HepG2 (cell line): ENCODE data around the gene SFXN2. TPM values are rescaled to one million over a fixed set of nuclear protein-coding genes. Genes with fewer than 3 reads are reported as not detected.

ENCODE experiments used
- ATAC-seq: fragments of 200-7000 bp; cut with Tn5 transposase; 3 replicates; pipeline ENCODE4 v1.9.1; 2020; ENCODE audit warnings: mild to moderate bottlenecking, moderate library complexity
- BruUV-seq: library from RNA; stranded (reverse); fragments of 400-500 nt; replicated peaks from 2 replicates; lab custom pipeline; 2021; lab: Mats Ljungman, UMichigan
- CTCF ChIA-PET: fragments of 300-600 bp; formaldehyde crosslinking; extraction: SDS; loops from one replicate; lab custom pipeline; 2021; ENCODE audit warnings: low total read pairs, inconsistent platforms, low intra/inter-chr PET ratio; lab: Yijun Ruan, JAX
- POLR2A ChIA-PET: fragments of 350-600 bp; sonication (Branson Sonifier 250); formaldehyde crosslinking; loops from one replicate; lab custom pipeline; 2020; ENCODE audit warnings: antibody characterized with exemption, inconsistent platforms; lab: Yijun Ruan, JAX
- DNase-seq: peaks from one replicate; pipeline ENCODE4 v3.0.0-alpha.2; 2015; ENCODE audit warnings: low spot score
- FAIRE-seq: peaks from 3 replicates; lab custom pipeline; 2011; peaks lifted over from hg19 to GRCh38; lab: Jason Lieb, UNC
- H2AFZ ChIP-seq: one replicate; pipeline ENCODE4 v1.6.1; 2011; ENCODE audit warnings: low read length, inconsistent platforms
- H3K27ac ChIP-seq: fragments of 300-600 bp; 3 replicates; pipeline ENCODE4 v1.8.0; 2011; ENCODE audit warnings: mixed run types, mild to moderate bottlenecking, mixed read lengths, low read length, inconsistent platforms; ENCODE audit not compliant: insufficient read depth; ENCODE audit errors: extremely low read length
- H3K27me3 ChIP-seq, 2 experiments: fragments of 200-600 bp in 1 of 2; 2 replicates in 1 of 2; 3 replicates in 1 of 2; pipeline versions ENCODE4 v1.6.0 to v1.8.0; 2011; ENCODE audit warnings: low read length in 2 of 2, mild to moderate bottlenecking in 2 of 2, moderate library complexity in 2 of 2, inconsistent platforms in 1 of 2; ENCODE audit not compliant: insufficient read depth in 2 of 2, control insufficient read depth in 1 of 2
- H3K36me3 ChIP-seq, 2 experiments: fragments of 200-600 bp in 1 of 2; replicated peaks in 1 of 2; 2 replicates in 1 of 2; 3 replicates in 1 of 2; pipeline versions ENCODE4 v1.5.1 to v1.8.0; 2011; ENCODE audit warnings: low read length in 2 of 2, inconsistent platforms in 1 of 2; ENCODE audit not compliant: insufficient read depth in 2 of 2, control insufficient read depth in 1 of 2
- H3K4me1 ChIP-seq: 2 replicates; pipeline ENCODE4 v1.5.1; 2012; ENCODE audit warnings: low read length, inconsistent platforms; ENCODE audit not compliant: insufficient read depth
- H3K4me2 ChIP-seq: 2 replicates; pipeline ENCODE4 v1.6.0; 2011; ENCODE audit warnings: low read depth, low read length, inconsistent platforms
- H3K4me3 ChIP-seq, 3 experiments: fragments of 200-600 bp in 1 of 3; sonication (generic), shearing (Covaris generic) in 1 of 3; replicated peaks in 1 of 3; 2 replicates each; pipeline ENCODE4 v1.5.1; 2011 to 2016; ENCODE audit warnings: low read length in 3 of 3, inconsistent platforms in 2 of 3, low read depth in 2 of 3, mild to moderate bottlenecking in 2 of 3, control low read depth in 1 of 3, mixed read lengths in 1 of 3; ENCODE audit not compliant: insufficient read depth in 1 of 3
- H3K79me2 ChIP-seq: one replicate; pipeline ENCODE4 v1.6.1; 2011; ENCODE audit warnings: low read length, inconsistent platforms; ENCODE audit not compliant: insufficient read depth
- H3K9ac ChIP-seq: 2 replicates; pipeline ENCODE4 v1.6.0; 2011; ENCODE audit warnings: mild to moderate bottlenecking, low read depth, low read length, inconsistent platforms; ENCODE audit not compliant: insufficient read depth
- H3K9me3 ChIP-seq: 2 replicates; pipeline ENCODE4 v1.5.1; 2012; ENCODE audit warnings: mild to moderate bottlenecking, low read length
- H4K20me1 ChIP-seq: 2 replicates; pipeline ENCODE4 v1.6.0; 2011; ENCODE audit warnings: inconsistent platforms, mild to moderate bottlenecking, low read length, moderate library complexity; ENCODE audit not compliant: insufficient read depth
- GATAD1 ChIP-seq: IDR thresholded peaks from 2 replicates; pipeline ENCODE4 v1.6.1; 2016; ENCODE audit warnings: missing genetic modification reagents, missing compliant biosample characterization
- PAX8 ChIP-seq: sonication (generic); formaldehyde crosslinking; IDR thresholded peaks from 2 replicates; pipeline ENCODE4 v1.8.0; 2022; ENCODE audit warnings: mild to moderate bottlenecking, missing genetic modification reagents, borderline replicate concordance
- REPIN1 ChIP-seq: sonication (generic); formaldehyde crosslinking; IDR thresholded peaks from 2 replicates; pipeline ENCODE4 v1.8.0; 2022; ENCODE audit warnings: missing genetic modification reagents, low read depth, mild to moderate bottlenecking, borderline replicate concordance
- SOX6 ChIP-seq, 2 experiments: fragments of 450-650 bp in 1 of 2; sonication (generic) in 1 of 2; formaldehyde crosslinking in 1 of 2; IDR thresholded peaks; 2 replicates each; pipeline versions ENCODE4 v1.4.0 to v1.6.1; 2017 to 2020; ENCODE audit warnings: antibody characterized with exemption in 1 of 2, mild to moderate bottlenecking in 1 of 2, missing genetic modification reagents in 1 of 2
- U2AF2 ChIP-seq: fragments of 200-400 bp; formaldehyde crosslinking; IDR thresholded peaks from 2 replicates; pipeline ENCODE4 v1.6.1; 2017; ENCODE audit warnings: low read depth, mild to moderate bottlenecking, low read length
- ZBTB3 ChIP-seq: sonication (generic); formaldehyde crosslinking; IDR thresholded peaks from 2 replicates; pipeline ENCODE4 v1.4.0; 2020; ENCODE audit warnings: low read depth, mild to moderate bottlenecking, moderate library complexity, missing genetic modification reagents, borderline replicate concordance
- ZNF496 ChIP-seq: sonication (generic); formaldehyde crosslinking; IDR thresholded peaks from 2 replicates; pipeline ENCODE4 v1.8.1; 2023; ENCODE audit warnings: mild to moderate bottlenecking, moderate library complexity, missing genetic modification reagents; ENCODE audit not compliant: insufficient replicate concordance
- ZNF629 ChIP-seq: sonication (generic); formaldehyde crosslinking; conservative IDR thresholded peaks from 2 replicates; pipeline ENCODE4 v1.5.0; 2020; ENCODE audit warnings: missing genetic modification reagents
- WGBS: methylation state at CpG from one replicate; pipeline ENCODE4 v1.1.6; 2017; ENCODE audit warnings: low lambda C conversion rate; 5-methylcytosine and 5-hydroxymethylcytosine counted together
- in situ Hi-C: cut with HindIII; loops from 2 replicates; pipeline ENCODE4 v1.10.0; 2017; ENCODE audit warnings: low pct_unique_long_range_greater_than_20kb; ENCODE audit not compliant: extremely low pct_ligation_motif_present
- intact Hi-C: fragments of 100-400 bp; cut with micrococcal nuclease; formaldehyde crosslinking; loops from one replicate; pipeline ENCODE4 v1.10.0; 2022; ENCODE audit not compliant: unreplicated experiment
- polyA plus RNA-seq, 8 experiments: library from polyadenylated mRNA; depleted of rRNA in 3 of 8; stranded (reverse) in 7 of 8; unstranded in 1 of 8; fragments of >200 nt; fragmentation: Illumina TruSeq in 4 of 8; extraction: Trizol in 4 of 8; gene quantifications; 2 replicates each; pipeline versions ENCODE4 v1.2.1 to v1.2.3, GENCODE V29; 2011 to 2016; ENCODE audit warnings: low read depth in 4 of 8, missing spikeins in 1 of 8, mixed read lengths in 1 of 8; ENCODE audit not compliant: insufficient read depth in 1 of 8
- total RNA-seq, 5 experiments: library from RNA; depleted of rRNA; stranded (reverse); fragments of >200 nt; fragmentation: Illumina TruSeq; extraction: Trizol; gene quantifications; 2 replicates each; pipeline ENCODE4 v1.2.3, GENCODE V29; 2016; ENCODE audit warnings: low read depth in 1 of 5
- TF ChIP-seq, protein P1 (sequence below): sonication (generic); formaldehyde crosslinking; IDR thresholded peaks from 2 replicates; pipeline ENCODE4 v1.8.0; 2022; ENCODE audit warnings: mild to moderate bottlenecking, missing genetic modification reagents, moderate library complexity
- TF ChIP-seq, protein P2 (sequence below): sonication (generic); formaldehyde crosslinking; IDR thresholded peaks from 2 replicates; pipeline ENCODE4 v1.5.1; 2020; ENCODE audit warnings: mild to moderate bottlenecking, missing genetic modification reagents, borderline replicate concordance

The SFXN2 gene
- total and polyA plus RNA-seq, 2 of the 13 experiments (the other 11 are each of a cell fraction or from before 2014, with no cell fraction given) = 12.8 to 21.1 TPM

DNA sequence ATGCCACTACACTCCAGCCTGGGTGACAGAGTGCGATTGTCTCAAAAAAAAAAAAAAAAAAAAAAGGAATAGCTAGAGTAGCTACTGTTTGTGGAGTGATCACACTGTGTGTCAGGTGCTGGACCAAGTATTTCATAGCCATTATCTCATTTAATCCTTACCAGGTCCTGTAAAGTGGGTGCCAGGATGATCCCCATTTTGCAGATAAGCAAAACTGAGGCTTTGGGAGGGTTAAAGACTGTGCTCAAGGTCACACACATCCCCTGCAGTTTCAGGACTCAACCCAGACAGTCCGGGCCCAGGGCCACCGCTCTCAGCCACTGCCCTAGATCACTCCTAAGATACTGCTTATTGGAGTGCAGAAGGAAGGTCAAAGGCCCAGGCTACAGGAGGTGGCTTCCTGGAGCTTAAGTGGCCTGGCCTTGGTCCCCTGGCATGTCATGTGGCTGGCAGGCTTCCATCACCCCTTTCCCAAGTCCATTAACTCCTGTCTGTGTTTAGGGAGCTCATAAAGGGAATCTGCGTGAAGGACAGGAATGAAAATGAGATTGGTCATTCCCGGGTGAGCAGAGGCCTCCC, 16.9 kb downstream of the SFXN2 start:
- in situ Hi-C loops = loop anchor here (25.0 kb wide), 1 partner anchor 331 kb away; no protein-coding TSS in a partner anchor
- peaks cover 28 to 62% of the 10 kb centered on the region in 2 experiments for H3K36me3 ChIP-seq
- no peak overlapping the region for H3K4me3 ChIP-seq
- no peaks in the 10 kb centered on the region for H3K4me1 ChIP-seq
- TF ChIP-seq ZBTB3 (CRISPR knock-in tag) (no peak), ZNF629 (CRISPR knock-in tag) (peak; percentile 83)
- TF ChIP-seq, all 625 proteins: peak for 1
- no peak for ATAC-seq
- H3K79me2 ChIP-seq = no peaks in the 10 kb centered on the region
- 93% methylated on average over 3 of the region's 5 CpGs for WGBS
- ChIA-PET POLR2A (interaction anchor here (0.7 to 1.8 kb wide), 2 partner anchors 13 to 17 kb away, joined by 3 to 4 read pairs; partner anchors contain the start of genes ARL3 and SFXN2), CTCF (no interaction called here)
- intact Hi-C loops = no loop called here
- peaks cover 3% of the 10 kb centered on the region; the same call in 1 of the 2 replicates for H4K20me1 ChIP-seq
- H2AFZ ChIP-seq = no peak overlapping the region
- no TSS peak for BruUV-seq
- no peaks in the 10 kb centered on the region for H3K27me3 ChIP-seq
- H3K27ac ChIP-seq = no peak overlapping the region
- no peak overlapping the region for H3K9ac ChIP-seq
- no peak overlapping the region for H3K4me2 ChIP-seq
- DNase-seq = no peak
- H3K9me3 ChIP-seq = no peaks in the 10 kb centered on the region
- FAIRE-seq = no peak

GRCh38 chr10:102732661-102733060, 18.2 kb downstream of the SFXN2 start:
- no peak for FAIRE-seq
- H3K4me2 ChIP-seq = no peak overlapping the region
- H3K79me2 ChIP-seq = no peaks in the 10 kb centered on the region
- no peaks in the 10 kb centered on the region for H3K27me3 ChIP-seq
- no peak for DNase-seq
- POLR2A ChIA-PET = interaction anchor here (0.6 to 1.8 kb wide), 2 partner anchors 18 to 82 kb away, joined by 3 to 4 read pairs; partner anchors contain the start of genes ARL3 and SFXN2
- no peak for ATAC-seq
- intact Hi-C loops = no loop called here
- H2AFZ ChIP-seq = no peak overlapping the region
- H4K20me1 ChIP-seq = peaks cover 3% of the 10 kb centered on the region; the same call in 1 of the 2 replicates
- in situ Hi-C loops = loop anchor here (25.0 kb wide), 1 partner anchor 330 kb away; no protein-coding TSS in a partner anchor
- no peaks in the 10 kb centered on the region for H3K4me1 ChIP-seq
- H3K27ac ChIP-seq = no peak overlapping the region
- H3K9me3 ChIP-seq = no peaks in the 10 kb centered on the region
- no peak overlapping the region for H3K4me3 ChIP-seq
- BruUV-seq = no TSS peak
- CTCF ChIA-PET = no interaction called here
- 100% methylated on average over 1 of the region's 1 CpG for WGBS
- H3K36me3 ChIP-seq = peaks cover 22 to 50% of the 10 kb centered on the region in 2 experiments
- H3K9ac ChIP-seq = no peak overlapping the region
- TF ChIP-seq SOX6 (IDR thresholded peaks at IDR 0.05) (no peak), SOX6 (CRISPR knock-in tag; IDR thresholded peaks at IDR 0.05) (no peak), U2AF2 (no peak), ZNF496 (CRISPR knock-in tag) (no peak), REPIN1 (CRISPR knock-in tag) (no peak), PAX8 (no peak), GATAD1 (no peak)
- TF ChIP-seq, protein P1, sequence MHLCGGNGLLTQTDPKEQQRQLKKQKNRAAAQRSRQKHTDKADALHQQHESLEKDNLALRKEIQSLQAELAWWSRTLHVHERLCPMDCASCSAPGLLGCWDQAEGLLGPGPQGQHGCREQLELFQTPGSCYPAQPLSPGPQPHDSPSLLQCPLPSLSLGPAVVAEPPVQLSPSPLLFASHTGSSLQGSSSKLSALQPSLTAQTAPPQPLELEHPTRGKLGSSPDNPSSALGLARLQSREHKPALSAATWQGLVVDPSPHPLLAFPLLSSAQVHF (CRISPR knock-in tag) = no peak
- TF ChIP-seq, protein P2, sequence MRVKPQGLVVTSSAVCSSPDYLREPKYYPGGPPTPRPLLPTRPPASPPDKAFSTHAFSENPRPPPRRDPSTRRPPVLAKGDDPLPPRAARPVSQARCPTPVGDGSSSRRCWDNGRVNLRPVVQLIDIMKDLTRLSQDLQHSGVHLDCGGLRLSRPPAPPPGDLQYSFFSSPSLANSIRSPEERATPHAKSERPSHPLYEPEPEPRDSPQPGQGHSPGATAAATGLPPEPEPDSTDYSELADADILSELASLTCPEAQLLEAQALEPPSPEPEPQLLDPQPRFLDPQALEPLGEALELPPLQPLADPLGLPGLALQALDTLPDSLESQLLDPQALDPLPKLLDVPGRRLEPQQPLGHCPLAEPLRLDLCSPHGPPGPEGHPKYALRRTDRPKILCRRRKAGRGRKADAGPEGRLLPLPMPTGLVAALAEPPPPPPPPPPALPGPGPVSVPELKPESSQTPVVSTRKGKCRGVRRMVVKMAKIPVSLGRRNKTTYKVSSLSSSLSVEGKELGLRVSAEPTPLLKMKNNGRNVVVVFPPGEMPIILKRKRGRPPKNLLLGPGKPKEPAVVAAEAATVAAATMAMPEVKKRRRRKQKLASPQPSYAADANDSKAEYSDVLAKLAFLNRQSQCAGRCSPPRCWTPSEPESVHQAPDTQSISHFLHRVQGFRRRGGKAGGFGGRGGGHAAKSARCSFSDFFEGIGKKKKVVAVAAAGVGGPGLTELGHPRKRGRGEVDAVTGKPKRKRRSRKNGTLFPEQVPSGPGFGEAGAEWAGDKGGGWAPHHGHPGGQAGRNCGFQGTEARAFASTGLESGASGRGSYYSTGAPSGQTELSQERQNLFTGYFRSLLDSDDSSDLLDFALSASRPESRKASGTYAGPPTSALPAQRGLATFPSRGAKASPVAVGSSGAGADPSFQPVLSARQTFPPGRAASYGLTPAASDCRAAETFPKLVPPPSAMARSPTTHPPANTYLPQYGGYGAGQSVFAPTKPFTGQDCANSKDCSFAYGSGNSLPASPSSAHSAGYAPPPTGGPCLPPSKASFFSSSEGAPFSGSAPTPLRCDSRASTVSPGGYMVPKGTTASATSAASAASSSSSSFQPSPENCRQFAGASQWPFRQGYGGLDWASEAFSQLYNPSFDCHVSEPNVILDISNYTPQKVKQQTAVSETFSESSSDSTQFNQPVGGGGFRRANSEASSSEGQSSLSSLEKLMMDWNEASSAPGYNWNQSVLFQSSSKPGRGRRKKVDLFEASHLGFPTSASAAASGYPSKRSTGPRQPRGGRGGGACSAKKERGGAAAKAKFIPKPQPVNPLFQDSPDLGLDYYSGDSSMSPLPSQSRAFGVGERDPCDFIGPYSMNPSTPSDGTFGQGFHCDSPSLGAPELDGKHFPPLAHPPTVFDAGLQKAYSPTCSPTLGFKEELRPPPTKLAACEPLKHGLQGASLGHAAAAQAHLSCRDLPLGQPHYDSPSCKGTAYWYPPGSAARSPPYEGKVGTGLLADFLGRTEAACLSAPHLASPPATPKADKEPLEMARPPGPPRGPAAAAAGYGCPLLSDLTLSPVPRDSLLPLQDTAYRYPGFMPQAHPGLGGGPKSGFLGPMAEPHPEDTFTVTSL (CRISPR knock-in tag) = no peak
